Amniotic stem cell (primary cell): ENCODE results near the gene SOBP.
A peak's percentile ranks its signal among the peaks of the same experiment; 100 is the strongest.

Experiments
- DNase-seq: peaks from one replicate; lab custom pipeline; 2025; lab: John Stamatoyannopoulos, UW

Gene SOBP

DNA sequence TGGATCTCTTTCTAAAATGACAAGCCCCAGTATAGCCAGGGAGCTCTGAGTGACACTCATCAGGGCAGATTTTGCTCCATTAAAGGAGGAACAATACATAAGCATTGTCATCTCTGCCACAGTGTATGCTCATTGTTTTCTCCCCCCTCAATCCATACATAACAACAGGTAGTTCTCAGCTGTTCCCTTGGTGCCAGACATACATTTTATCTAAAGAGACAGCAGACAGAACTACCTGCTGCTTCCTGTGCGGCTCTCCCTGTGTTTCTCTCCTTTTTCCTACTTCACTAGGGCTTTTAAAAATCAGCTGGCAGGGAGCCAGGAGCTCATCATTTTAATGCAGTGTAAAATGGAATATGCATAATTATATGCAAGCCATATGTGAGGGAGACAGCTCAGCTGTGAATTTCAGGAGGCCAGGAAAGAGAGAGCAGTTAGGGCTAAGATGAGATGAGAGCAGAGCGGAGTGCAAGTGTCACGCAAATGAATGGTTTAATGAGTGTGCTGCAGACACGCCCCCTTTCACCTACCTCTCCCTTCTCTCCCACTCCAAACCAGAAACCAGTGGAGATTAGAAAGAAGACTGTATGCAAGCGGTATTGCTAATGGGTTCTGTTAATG is 96.0 kb downstream of the SOBP start:
- no peak for DNase-seq

- no peak for DNase-seq
Observed at GRCh38 chr6:107587451-107587850, 97.5 kb downstream of the SOBP start.

DNA sequence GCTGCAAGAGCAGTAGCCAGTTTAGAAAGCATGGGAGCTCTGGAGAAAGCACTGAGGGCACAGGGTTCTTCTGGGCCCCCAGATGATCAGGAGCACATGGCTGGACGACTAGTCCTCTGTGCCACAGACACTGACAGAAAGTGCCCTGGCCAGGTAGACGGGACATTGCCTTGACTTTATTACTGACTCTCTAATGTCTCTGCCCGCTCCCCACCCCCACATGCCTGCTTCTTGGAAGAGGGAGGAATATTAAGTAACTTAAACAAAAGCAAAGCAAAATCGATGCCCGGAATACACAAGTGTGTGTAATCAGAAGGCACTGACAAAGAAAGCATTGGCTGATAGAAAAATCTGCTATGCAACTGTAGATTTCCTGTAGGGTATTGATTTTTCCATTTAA is 99.3 kb downstream of the SOBP start:
- no peak for DNase-seq

- no peak for DNase-seq
Observed at GRCh38 chr6:107589934-107590333, 100.0 kb downstream of the SOBP start.

DNA sequence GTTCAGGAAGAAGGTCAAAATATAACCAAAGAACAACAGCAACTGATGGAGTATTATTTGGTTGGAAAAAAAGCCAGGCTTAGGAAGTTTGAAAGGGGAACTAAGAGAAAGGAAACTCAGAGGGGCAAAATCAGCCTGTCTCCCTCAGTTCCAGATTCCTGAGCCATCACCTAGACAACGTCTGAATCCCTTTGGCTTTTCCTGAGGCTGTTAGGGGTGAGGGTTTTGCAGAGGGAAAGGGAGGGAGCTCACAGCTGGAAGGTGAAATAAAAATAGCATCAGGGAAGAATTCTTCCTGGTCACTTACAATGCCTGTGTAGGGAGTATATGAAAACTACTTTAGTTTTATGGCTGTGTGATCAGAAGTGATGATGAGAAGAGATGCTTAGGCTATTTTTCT is 100.5 kb downstream of the SOBP start:
- no peak for DNase-seq

- DNase-seq = no peak
Observed at GRCh38 chr6:107591346-107591745, 101.4 kb downstream of the SOBP start.

DNA sequence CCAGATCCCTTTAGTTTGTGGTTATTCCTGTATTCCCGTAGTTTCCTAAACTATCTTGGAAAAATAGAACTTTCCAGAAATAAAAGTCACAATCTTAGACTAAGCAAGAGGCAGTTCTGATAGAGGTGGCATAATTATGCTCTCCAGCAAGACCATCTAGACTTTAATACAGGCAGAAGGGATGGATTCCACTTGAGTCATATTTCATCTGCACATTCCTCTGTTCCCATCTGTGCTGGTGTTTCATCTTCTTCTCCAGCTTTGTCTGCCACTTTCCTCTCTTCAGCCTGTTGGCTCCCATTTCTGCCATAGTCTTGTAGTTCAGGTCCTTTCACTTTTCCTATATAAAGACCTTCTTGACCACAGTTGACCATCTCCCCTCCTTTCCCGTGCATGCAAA is 102.9 kb downstream of the SOBP start:
- no peak for DNase-seq

- DNase-seq = no peak
Observed at GRCh38 chr6:107594736-107595135, 104.8 kb downstream of the SOBP start.

DNA sequence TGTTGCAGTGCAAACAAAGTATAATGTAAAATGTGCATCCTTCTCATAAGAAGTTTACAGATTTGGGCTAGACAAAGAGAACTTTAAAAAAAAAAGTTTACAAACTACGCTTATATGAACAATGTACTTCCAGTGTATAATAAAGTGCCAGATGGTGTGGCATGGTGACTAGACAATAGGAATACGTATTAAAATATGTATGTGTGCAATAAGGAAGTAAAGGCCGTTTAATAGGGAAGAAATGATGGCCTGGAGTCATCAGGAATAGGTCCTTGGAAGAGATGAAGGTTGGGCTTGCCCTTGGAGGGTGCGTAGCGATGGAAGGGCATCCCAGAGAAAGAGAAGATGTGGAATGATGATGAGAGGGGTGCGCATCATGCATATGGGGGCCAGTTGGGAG is 108.2 kb downstream of the SOBP start:
- DNase-seq = no peak

GRCh38 chr6:107599043-107599442 is 109.1 kb downstream of the SOBP start:
- no peak for DNase-seq

DNA sequence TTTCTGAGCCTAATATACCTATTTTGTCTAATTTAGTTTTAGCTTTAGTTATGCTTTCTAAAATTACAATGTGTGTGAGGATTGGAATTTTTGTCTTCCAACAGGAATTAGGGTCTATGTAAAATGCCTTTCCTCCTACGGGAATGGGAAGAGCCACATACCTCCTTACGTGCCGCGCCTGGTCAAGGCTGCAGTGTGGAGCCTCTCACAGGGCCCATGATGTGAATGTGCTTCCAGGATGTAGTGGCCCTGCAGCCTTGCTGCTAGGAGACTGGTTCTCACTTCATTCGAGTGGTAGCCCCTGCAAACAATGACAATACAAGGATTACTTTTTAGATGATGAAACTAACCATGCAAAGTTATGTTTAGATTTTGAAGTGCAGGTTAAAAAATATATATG is 110.2 kb downstream of the SOBP start:
- DNase-seq = no peak

GRCh38 chr6:107600936-107601335 is 111.0 kb downstream of the SOBP start:
- peak; percentile 12 for DNase-seq

DNA sequence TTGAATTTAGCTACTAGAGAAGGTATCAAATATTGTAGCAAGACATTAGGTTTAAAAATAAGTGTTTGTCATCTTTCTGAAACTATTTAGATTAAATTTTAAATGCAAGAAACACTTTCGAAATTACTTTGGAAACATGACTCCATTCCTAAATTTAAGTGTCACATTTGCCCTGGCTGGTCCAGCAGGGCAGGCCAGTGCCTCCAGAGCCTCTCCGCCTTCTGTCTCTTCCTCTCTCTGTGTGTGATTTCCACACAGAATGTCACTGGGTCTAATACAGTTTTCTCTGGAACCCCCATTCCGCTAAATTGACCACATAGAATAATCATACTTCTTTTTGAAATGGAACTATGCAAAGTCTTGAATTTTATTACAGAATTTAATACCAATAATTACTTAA is 111.5 kb downstream of the SOBP start:
- DNase-seq = no peak

DNA sequence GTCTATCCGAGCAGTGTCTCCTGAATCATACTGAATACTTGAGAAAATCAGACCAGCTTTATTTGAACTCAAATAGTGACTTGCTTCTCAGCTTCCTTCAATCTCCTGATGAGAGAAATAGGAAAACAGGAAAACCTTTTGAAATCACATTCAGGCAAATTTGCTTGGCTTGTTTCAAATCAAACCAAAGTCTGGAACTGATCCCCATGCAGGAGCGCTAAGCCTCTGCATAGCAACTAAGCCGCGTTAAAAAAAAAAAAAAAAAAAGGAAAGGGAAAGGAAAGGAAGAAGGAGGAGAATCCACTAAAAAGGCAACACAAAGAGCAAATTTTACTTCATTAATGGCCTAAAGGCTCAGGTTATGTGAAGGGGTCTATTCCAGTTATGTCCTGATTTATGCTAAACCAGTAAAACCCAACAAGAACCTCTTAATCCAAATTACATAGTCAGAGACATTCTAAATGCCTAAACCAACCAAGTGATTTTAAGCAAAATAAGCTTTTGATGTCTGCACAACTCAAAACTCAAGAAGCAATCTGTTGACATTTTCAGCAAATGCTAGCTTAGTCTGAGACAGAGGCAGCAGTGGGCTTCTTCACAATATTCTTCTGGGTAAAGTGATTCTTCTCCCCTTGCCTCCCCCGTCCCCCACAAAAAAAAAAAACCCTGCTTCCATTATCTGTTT is 112.5 kb downstream of the SOBP start:
- no peak for DNase-seq

- no peak for DNase-seq
Observed at GRCh38 chr6:107603006-107603370, 113.1 kb downstream of the SOBP start.

- DNase-seq = no peak
Observed at GRCh38 chr6:107604549-107604948, 114.6 kb downstream of the SOBP start.

GRCh38 chr6:107606407-107606806 is 116.5 kb downstream of the SOBP start:
- no peak for DNase-seq

- DNase-seq = no peak
Observed at GRCh38 chr6:107607116-107607515, 117.2 kb downstream of the SOBP start.

DNA sequence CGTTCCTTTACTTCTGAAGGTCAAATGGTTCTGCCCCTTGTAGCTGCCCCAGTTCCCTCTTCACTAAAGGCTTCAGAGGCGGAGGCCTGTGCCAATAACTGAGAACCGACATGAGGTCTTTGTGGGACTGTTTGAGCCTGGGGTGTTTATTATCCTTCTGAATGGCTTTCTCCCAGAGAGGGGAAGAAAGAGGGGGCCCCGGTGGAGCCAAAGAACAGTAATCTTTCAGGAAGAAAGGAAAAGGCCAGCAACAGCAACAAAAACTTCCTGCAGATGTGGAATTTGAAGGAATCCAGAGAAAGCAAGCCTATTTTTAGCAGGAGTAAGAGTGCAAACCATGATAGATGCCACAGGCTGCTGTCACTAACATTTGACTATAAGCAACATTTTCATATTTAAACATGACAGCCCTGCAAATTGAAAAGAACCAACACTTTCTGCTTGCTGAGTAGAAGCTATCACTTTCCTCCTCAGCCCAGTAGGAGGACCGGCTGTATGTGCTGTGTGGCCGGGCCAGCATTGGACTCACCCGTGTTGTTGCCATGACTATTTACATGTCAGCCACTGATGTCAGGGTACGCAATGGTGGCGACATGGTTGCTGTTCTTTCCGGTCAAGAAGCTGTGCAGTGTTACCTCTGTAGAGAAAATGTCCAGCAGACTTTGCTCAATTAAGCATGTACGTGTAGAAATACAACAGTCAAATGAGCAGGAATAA is 121.3 kb downstream of the SOBP start:
- no peak for DNase-seq

DNA sequence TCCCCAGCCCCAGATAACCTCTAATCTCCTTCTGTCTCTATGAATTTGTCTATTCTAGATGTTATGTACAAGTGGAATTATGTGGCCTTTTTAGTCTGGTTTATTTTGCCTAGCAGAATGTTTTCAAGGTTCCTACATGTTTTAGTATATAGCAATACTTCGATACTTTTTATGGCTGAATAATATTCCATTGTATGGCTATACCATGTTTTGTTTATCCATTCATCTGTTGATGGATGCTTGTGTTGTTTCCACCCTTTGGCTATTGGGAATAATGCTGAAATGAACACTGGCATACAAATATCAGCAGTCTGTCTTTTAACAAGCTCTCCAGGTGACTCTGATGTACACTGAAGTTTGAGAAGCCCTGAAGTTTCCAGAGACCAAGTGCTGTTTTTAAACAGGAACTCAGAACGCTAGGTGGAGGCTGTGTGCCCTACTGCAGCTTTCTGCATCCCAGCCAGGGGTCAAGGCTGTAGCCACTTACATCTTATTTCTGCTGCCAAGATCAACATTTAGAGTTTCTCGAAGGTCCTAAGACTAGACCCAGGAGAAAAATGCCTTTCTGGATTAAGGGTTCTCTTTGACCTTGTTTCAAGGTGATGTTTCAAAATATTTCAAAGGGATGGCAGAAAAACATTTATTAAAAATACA is 123.0 kb downstream of the SOBP start:
- DNase-seq = no peak

- no peak for DNase-seq
Observed at GRCh38 chr6:107613651-107614379, 123.9 kb downstream of the SOBP start.

DNA sequence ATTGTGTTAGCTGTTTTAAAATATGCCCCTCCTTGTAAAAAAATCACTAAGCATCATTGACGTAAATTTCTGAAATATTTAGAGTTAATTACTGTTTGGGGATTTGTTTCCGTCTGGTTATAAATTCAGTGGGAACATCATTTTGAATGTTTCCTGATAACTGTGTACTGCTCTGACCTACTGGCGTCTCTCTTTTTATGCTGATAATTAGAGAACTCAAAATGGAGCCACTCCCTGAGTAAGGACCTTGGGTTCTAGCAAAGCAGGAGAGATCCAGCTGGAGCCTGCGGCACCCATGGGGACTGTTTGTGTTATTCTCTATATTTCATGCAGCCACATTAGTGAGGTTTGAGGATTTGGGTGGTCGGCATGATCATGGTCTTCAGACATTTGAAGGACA is 124.9 kb downstream of the SOBP start:
- no peak for DNase-seq
